ENCODE measurements around the gene CACNG8.

CACNG8 gene

GRCh38 chr19:53961523-53962356, 997 bp upstream of the CACNG8 start:
- DNase-seq (ENCODE audit: low read depth in 3 of 3): no peak

- DNase-seq (ENCODE audit: low read depth in 3 of 3): no peak
Measured at GRCh38 chr19:53965091-53965490, 2.4 kb downstream of the CACNG8 start.

- no peak for DNase-seq (ENCODE audit: low read depth in 3 of 3)
Measured at GRCh38 chr19:53966931-53967330, 4.2 kb downstream of the CACNG8 start.

- DNase-seq (ENCODE audit: low read depth in 3 of 3): no peak
Measured at GRCh38 chr19:53969366-53969765, 6.6 kb downstream of the CACNG8 start.

- DNase-seq (ENCODE audit: low read depth in 3 of 3): no peak
Measured at GRCh38 chr19:53971673-53972072, 8.9 kb downstream of the CACNG8 start.

- DNase-seq (ENCODE audit: low read depth in 3 of 3): peak; percentile 39 to 58 (median 45)
Measured at GRCh38 chr19:53977429-53977990, 14.8 kb downstream of the CACNG8 start.

GRCh38 chr19:53977991-53978731, 15.4 kb downstream of the CACNG8 start:
- peak in 1 of 3 experiments; percentile 41 for DNase-seq (ENCODE audit: low read depth in 3 of 3)

GRCh38 chr19:53978975-53979801, 16.5 kb downstream of the CACNG8 start:
- no peak for DNase-seq (ENCODE audit: low read depth in 3 of 3)

- DNase-seq (ENCODE audit: low read depth in 3 of 3): no peak
Measured at GRCh38 chr19:53980539-53981375, 18.0 kb downstream of the CACNG8 start.

GRCh38 chr19:53981376-53981951, 18.7 kb downstream of the CACNG8 start:
- no peak for DNase-seq (ENCODE audit: low read depth in 3 of 3)

GRCh38 chr19:53982001-53982451, 19.3 kb downstream of the CACNG8 start:
- no peak for DNase-seq (ENCODE audit: low read depth in 3 of 3)

- no peak for DNase-seq (ENCODE audit: low read depth in 3 of 3)
Measured at GRCh38 chr19:53982611-53983010, 19.9 kb downstream of the CACNG8 start.

- no peak for DNase-seq (ENCODE audit: low read depth in 3 of 3)
Measured at GRCh38 chr19:53983457-53984289, 20.9 kb downstream of the CACNG8 start.

GRCh38 chr19:53985863-53986262, 23.1 kb downstream of the CACNG8 start:
- no peak for DNase-seq (ENCODE audit: low read depth in 3 of 3)

- DNase-seq (ENCODE audit: low read depth in 3 of 3): no peak
Measured at GRCh38 chr19:53988981-53989380, 26.2 kb downstream of the CACNG8 start.

- DNase-seq (ENCODE audit: low read depth in 3 of 3): no peak
Measured at GRCh38 chr19:53989600-53990533, 27.1 kb downstream of the CACNG8 start.

- no peak for DNase-seq (ENCODE audit: low read depth in 3 of 3)
Measured at GRCh38 chr19:53991224-53992113, 28.7 kb downstream of the CACNG8 start, which contains the start of gene CACNG6. Gene CACNG6 (plus strand): TSS chr19:53991637. CDS start chr19:53992878, 1,241 bp downstream.

All from stimulated activated CD4-positive, alpha-beta T cell treated with anti-CD3 and anti-CD28 coated beads, TNF-alpha, amount 100 ng/mL, for 24 hours (primary cell).